Stimulated activated CD4-positive, alpha-beta T cell treated with anti-CD3 and anti-CD28 coated beads, TNF-alpha, amount 100 ng/mL, for 4 hours (primary cell): ENCODE results near the gene TMED10.
"Not testable (repeated sequence)": the region's sequence is repeated elsewhere in the genome, so short reads cannot be mapped to it uniquely, and the experiment has no call there.

Source experiments
- DNase-seq, 3 experiments: peaks; one replicate each; pipeline ENCODE4 v3.0.0-alpha.2; 2020; ENCODE audit warnings: low read depth in 3 of 3

Gene TMED10

GRCh38 chr14:75127474-75127820, 49.0 kb downstream of the TMED10 start:
- DNase-seq: not testable (repeated sequence)

GRCh38 chr14:75126679-75127473, 49.5 kb downstream of the TMED10 start, which contains the start of gene NEK9:
NEK9 (minus strand) TSS chr14:75127048; CDS start chr14:75126921, 127 bp downstream.
- peak; percentile 74 to 86 (median 82) for DNase-seq

- no peak for DNase-seq
Measured at GRCh38 chr14:75126121-75126544, 50.3 kb downstream of the TMED10 start.

GRCh38 chr14:75125617-75126016, 50.8 kb downstream of the TMED10 start:
- DNase-seq: no peak

GRCh38 chr14:75123991-75124390, 52.4 kb downstream of the TMED10 start:
- peak in 1 of 3 experiments; percentile 11 for DNase-seq

GRCh38 chr14:75121552-75121951, 54.9 kb downstream of the TMED10 start:
- DNase-seq: no peak

GRCh38 chr14:75120541-75121291, 55.7 kb downstream of the TMED10 start:
- no peak for DNase-seq

- no peak for DNase-seq
Measured at GRCh38 chr14:75119056-75119455, 57.4 kb downstream of the TMED10 start.

- no peak for DNase-seq
Measured at GRCh38 chr14:75113932-75114539, 62.4 kb downstream of the TMED10 start.

- DNase-seq: no peak
Measured at GRCh38 chr14:75109877-75110276, 66.5 kb downstream of the TMED10 start.

- DNase-seq: no peak
Measured at GRCh38 chr14:75107186-75107585, 69.2 kb downstream of the TMED10 start.

GRCh38 chr14:75101491-75101890, 74.9 kb downstream of the TMED10 start:
- DNase-seq: no peak

GRCh38 chr14:75098682-75099081, 77.7 kb downstream of the TMED10 start:
- DNase-seq: no peak

- no peak for DNase-seq
Measured at GRCh38 chr14:75098212-75098611, 78.2 kb downstream of the TMED10 start.

- no peak for DNase-seq
Measured at GRCh38 chr14:75096959-75097358, 79.5 kb downstream of the TMED10 start.

- DNase-seq: no peak
Measured at GRCh38 chr14:75095690-75096089, 80.7 kb downstream of the TMED10 start.

GRCh38 chr14:75094896-75095295, 81.5 kb downstream of the TMED10 start:
- DNase-seq: no peak

- DNase-seq: no peak
Measured at GRCh38 chr14:75092698-75093097, 83.7 kb downstream of the TMED10 start.

GRCh38 chr14:75091251-75091650, 85.2 kb downstream of the TMED10 start:
- DNase-seq: no peak

- no peak for DNase-seq
Measured at GRCh38 chr14:75090353-75090752, 86.1 kb downstream of the TMED10 start.

GRCh38 chr14:75088566-75089373, 87.6 kb downstream of the TMED10 start:
- DNase-seq: peak in 1 of 3 experiments; percentile 10

- no peak for DNase-seq
Measured at GRCh38 chr14:75088153-75088552, 88.3 kb downstream of the TMED10 start.
